IMR-90 (cell line): ENCODE measurements around the gene PRF1. TPM values are rescaled to one million over a fixed set of nuclear protein-coding genes. Genes with fewer than 3 reads are reported as not detected.

Source experiments
- ATAC-seq: fragments of 200-7000 bp; cut with Tn5 transposase; 2 replicates; pipeline ENCODE4 v1.9.1; 2020; ENCODE audit warnings: low read depth, mild to moderate bottlenecking, moderate library complexity
- BruUV-seq: library from RNA; stranded (reverse); fragments of 400-500 nt; replicated peaks from 2 replicates; lab custom pipeline; 2021; lab: Mats Ljungman, UMichigan
- CTCF ChIA-PET: fragments of 300-600 bp; formaldehyde crosslinking; extraction: SDS; loops from one replicate; lab custom pipeline; 2021; ENCODE audit warnings: antibody characterized with exemption; lab: Yijun Ruan, JAX
- POLR2A ChIA-PET: fragments of 300-600 bp; sonication (Branson Sonifier 250); formaldehyde crosslinking; loops from one replicate; lab custom pipeline; 2022; ENCODE audit warnings: antibody characterized with exemption; ENCODE audit not compliant: unreplicated experiment; lab: Charles Lee
- DNase-seq: peaks from one replicate; pipeline ENCODE4 v3.0.0; 2013
- H2AFZ ChIP-seq: replicated peaks from 2 replicates; pipeline ENCODE3; 2013; ENCODE audit warnings: low read length, mild to moderate bottlenecking; ENCODE audit not compliant: poor library complexity
- H2AK5ac ChIP-seq: 2 replicates; pipeline ENCODE4 v1.6.1; 2013; ENCODE audit warnings: low read depth, low read length, inconsistent platforms
- H2AK9ac ChIP-seq: replicated peaks from 2 replicates; pipeline ENCODE3; 2013; ENCODE audit warnings: mild to moderate bottlenecking, low read depth, low read length, moderate library complexity; ENCODE audit not compliant: poor library complexity
- H2BK120ac ChIP-seq: 2 replicates; pipeline ENCODE4 v1.6.1; 2013; ENCODE audit warnings: low read depth, low read length, inconsistent platforms
- H2BK15ac ChIP-seq: 3 replicates; pipeline ENCODE4 v1.6.1; 2013; ENCODE audit warnings: low read depth, low read length, inconsistent platforms
- H2BK20ac ChIP-seq: 2 replicates; pipeline ENCODE4 v1.6.1; 2013; ENCODE audit warnings: low read depth, mild to moderate bottlenecking, inconsistent platforms, low read length, moderate library complexity
- H2BK5ac ChIP-seq: 2 replicates; pipeline ENCODE4 v1.6.1; 2013; ENCODE audit warnings: mild to moderate bottlenecking, low read depth, low read length, inconsistent platforms; ENCODE audit not compliant: poor library complexity, severe bottlenecking
- H3K14ac ChIP-seq: replicated peaks from 2 replicates; pipeline ENCODE4 v1.6.1; 2013; ENCODE audit warnings: low read depth, low read length, inconsistent platforms
- H3K18ac ChIP-seq: 2 replicates; pipeline ENCODE4 v1.6.1; 2013; ENCODE audit warnings: low read depth, low read length, control low read depth
- H3K23ac ChIP-seq: 2 replicates; pipeline ENCODE4 v1.6.1; 2013; ENCODE audit warnings: low read depth, low read length, inconsistent platforms
- H3K27ac ChIP-seq: 2 replicates; pipeline ENCODE4 v1.5.1; 2013; ENCODE audit warnings: mild to moderate bottlenecking, control low read depth, low read length; ENCODE audit not compliant: insufficient read depth
- H3K27me3 ChIP-seq: 2 replicates; pipeline ENCODE4 v1.6.1; 2013; ENCODE audit warnings: low read length; ENCODE audit not compliant: control insufficient read depth, insufficient read depth
- H3K36me3 ChIP-seq: 2 replicates; pipeline ENCODE4 v1.6.1; 2013; ENCODE audit warnings: low read length, mixed read lengths; ENCODE audit not compliant: control insufficient read depth, insufficient read depth
- H3K4ac ChIP-seq: 2 replicates; pipeline ENCODE4 v1.6.1; 2013; ENCODE audit warnings: low read depth, low read length, inconsistent platforms
- H3K4me1 ChIP-seq: 2 replicates; pipeline ENCODE4 v1.6.1; 2013; ENCODE audit warnings: low read length, mixed read lengths; ENCODE audit not compliant: control insufficient read depth, insufficient read depth
- H3K4me2 ChIP-seq: 2 replicates; pipeline ENCODE4 v1.6.1; 2013; ENCODE audit warnings: low read depth, mild to moderate bottlenecking, control low read depth, low read length, moderate library complexity
- H3K4me3 ChIP-seq: 2 replicates; pipeline ENCODE4 v1.5.1; 2013; ENCODE audit warnings: low read depth, mild to moderate bottlenecking, control low read depth, low read length, moderate library complexity; ENCODE audit not compliant: insufficient read depth
- H3K56ac ChIP-seq: 2 replicates; pipeline ENCODE4 v1.6.1; 2013; ENCODE audit warnings: low read length, inconsistent platforms; ENCODE audit not compliant: insufficient read depth; ENCODE audit errors: extremely low read depth
- H3K79me1 ChIP-seq, 2 experiments: 2 replicates each; pipeline ENCODE4 v1.6.1; 2013; ENCODE audit warnings: low read length in 2 of 2, inconsistent platforms in 1 of 2, low read depth in 1 of 2
- H3K9ac ChIP-seq: 2 replicates; pipeline ENCODE4 v1.6.1; 2013; ENCODE audit warnings: low read depth, low read length, control low read depth
- H3K9me1 ChIP-seq: 2 replicates; pipeline ENCODE4 v1.6.1; 2013; ENCODE audit warnings: low read length, inconsistent platforms; ENCODE audit not compliant: insufficient read depth
- H3K9me3 ChIP-seq: 2 replicates; pipeline ENCODE4 v1.6.1; 2013; ENCODE audit warnings: low read length; ENCODE audit not compliant: control insufficient read depth, insufficient read depth
- H4K20me1 ChIP-seq: 2 replicates; pipeline ENCODE4 v1.6.1; 2013; ENCODE audit warnings: low read length, inconsistent platforms; ENCODE audit not compliant: insufficient read depth
- H4K5ac ChIP-seq: 2 replicates; pipeline ENCODE4 v1.6.1; 2013; ENCODE audit warnings: mild to moderate bottlenecking, low read depth, low read length, control low read depth
- H4K8ac ChIP-seq, 2 experiments: 2 replicates each; pipeline ENCODE4 v1.6.1; 2013; ENCODE audit warnings: low read depth in 2 of 2, low read length in 2 of 2, control low read depth in 1 of 2, inconsistent platforms in 1 of 2
- H4K91ac ChIP-seq: 2 replicates; pipeline ENCODE4 v1.6.1; 2013; ENCODE audit warnings: low read depth, low read length, inconsistent platforms; ENCODE audit not compliant: insufficient read depth
- BHLHE40 ChIP-seq: fragments of 150-350 bp; IDR thresholded peaks from 2 replicates; pipeline ENCODE4 v1.6.1; 2016; ENCODE audit warnings: mild to moderate bottlenecking, low read depth, low read length
- CEBPB ChIP-seq: IDR thresholded peaks from 2 replicates; pipeline ENCODE4 v1.6.1; 2012; ENCODE audit warnings: low read depth, low read length, improper control_type of control experiment
- CHD1 ChIP-seq: IDR thresholded peaks from 2 replicates; pipeline ENCODE4 v1.6.1; 2012; ENCODE audit warnings: low read depth, low read length, improper control_type of control experiment
- FOS ChIP-seq: fragments of 150-350 bp; IDR thresholded peaks from 2 replicates; pipeline ENCODE4 v1.6.1; 2016; ENCODE audit warnings: low read depth, low read length
- MAFK ChIP-seq: IDR thresholded peaks from 2 replicates; pipeline ENCODE4 v1.6.1; 2012; ENCODE audit warnings: low read depth, low read length, improper control_type of control experiment
- MAZ ChIP-seq: IDR thresholded peaks from 2 replicates; pipeline ENCODE4 v1.6.1; 2012; ENCODE audit warnings: low read depth, mild to moderate bottlenecking, low read length, improper control_type of control experiment, moderate library complexity, borderline replicate concordance
- MXI1 ChIP-seq: IDR thresholded peaks from 2 replicates; pipeline ENCODE4 v1.6.1; 2012; ENCODE audit warnings: low read depth, mild to moderate bottlenecking, low read length, moderate library complexity, borderline replicate concordance
- NFE2L2 ChIP-seq: fragments of 150-350 bp; IDR thresholded peaks from 2 replicates; pipeline ENCODE4 v1.6.1; 2016; ENCODE audit warnings: low read depth, mild to moderate bottlenecking, low read length
- POLR2A ChIP-seq: IDR thresholded peaks from 2 replicates; pipeline ENCODE4 v1.6.1; 2012; ENCODE audit warnings: mild to moderate bottlenecking, low read depth, low read length
- RAD21 ChIP-seq: IDR thresholded peaks from 2 replicates; pipeline ENCODE4 v1.6.1; 2012; ENCODE audit warnings: low read length, improper control_type of control experiment
- RCOR1 ChIP-seq: IDR thresholded peaks from 2 replicates; pipeline ENCODE4 v1.6.1; 2012; ENCODE audit warnings: mild to moderate bottlenecking, low read length, improper control_type of control experiment; ENCODE audit not compliant: insufficient replicate concordance
- RFX5 ChIP-seq: IDR thresholded peaks from 2 replicates; pipeline ENCODE4 v1.8.0; 2012; ENCODE audit warnings: low read depth, mild to moderate bottlenecking, low read length, moderate library complexity
- SMC3 ChIP-seq: fragments of 150-350 bp; IDR thresholded peaks from 2 replicates; pipeline ENCODE4 v1.6.1; 2016; ENCODE audit warnings: low read depth, mild to moderate bottlenecking, antibody characterized with exemption, low read length, moderate library complexity
- WGBS, 2 experiments: methylation state at CpG; one replicate each; pipeline versions ENCODE4 v1.1.5 to v1.1.7; 2013; ENCODE audit warnings: missing lambda C conversion rate in 2 of 2; ENCODE audit not compliant: insufficient read length in 1 of 2; ENCODE audit errors: extremely low coverage in 2 of 2; 5-methylcytosine and 5-hydroxymethylcytosine counted together
- dilution Hi-C: fragments of 300-500 bp; cut with HindIII; formaldehyde crosslinking; loops from one replicate; pipeline ENCODE4 v1.14.3; 2018; ENCODE audit warnings: low sequenced_read_pairs; ENCODE audit not compliant: unreplicated experiment
- in situ Hi-C: fragments of 300-500 bp; cut with MboI; formaldehyde crosslinking; loops from 3 replicates; pipeline ENCODE4 v1.14.3; 2019; ENCODE audit warnings: low sequenced_read_pairs, inconsistent platforms, mixed read lengths
- intact Hi-C: fragments of 100-400 bp; cut with micrococcal nuclease; formaldehyde crosslinking; loops from 2 replicates; pipeline ENCODE4 v1.10.0; 2022
- polyA plus RNA-seq, 3 experiments: library from polyadenylated mRNA; depleted of rRNA; stranded (reverse); fragments of >200 nt; gene quantifications; 2 replicates each; pipeline ENCODE4 v1.2.3, GENCODE V29; 2012; ENCODE audit warnings: low replicate concordance in 1 of 3
- total RNA-seq: library from RNA; depleted of rRNA; stranded (reverse); fragments of >200 nt; gene quantifications from 2 replicates; pipeline ENCODE4 v1.2.3, GENCODE V29; 2012
- TF ChIP-seq, protein P1 (sequence below): fragments of 150-350 bp; IDR thresholded peaks from 2 replicates; pipeline ENCODE4 v1.6.1; 2017; ENCODE audit warnings: mild to moderate bottlenecking, antibody characterized with exemption, low read length, low read depth
- TF ChIP-seq, protein P2 (sequence below): conservative IDR thresholded peaks from 2 replicates; pipeline ENCODE4 v1.5.1; 2012; ENCODE audit warnings: mild to moderate bottlenecking, low read depth, low read length, improper control_type of control experiment

PRF1 gene
- total and polyA plus RNA-seq, 2 of the 4 experiments (the other 2 are of a cell fraction) = not detected

DNA sequence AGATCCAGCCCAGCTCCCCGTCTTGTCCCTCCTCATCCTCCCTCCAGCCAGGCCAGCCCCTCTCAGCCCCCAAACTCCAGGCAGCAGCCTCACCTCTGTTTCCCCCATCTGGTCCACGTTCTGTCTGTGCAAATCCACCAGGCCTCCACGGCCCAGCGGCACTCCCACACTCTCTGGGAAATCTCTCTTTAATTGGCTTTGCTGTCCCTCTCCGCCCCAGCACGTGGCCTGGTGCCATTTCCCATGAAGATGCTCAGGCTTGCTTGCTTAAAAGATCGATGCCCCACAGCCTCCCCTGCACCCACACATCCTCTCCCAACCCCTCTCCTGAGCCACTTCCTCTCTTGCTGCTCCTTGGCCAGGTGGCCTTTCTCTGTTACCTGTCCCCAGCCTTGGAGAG, 39.3 kb downstream of the PRF1 start:
- Histone ChIP-seq H4K5ac (no peak overlapping the region), H4K91ac (no peak overlapping the region), H3K23ac (no peak overlapping the region), H3K79me1 (no peaks in the 10 kb centered on the region), H3K56ac (no peak overlapping the region), H3K14ac (no peak overlapping the region), H4K8ac (no peak overlapping the region), H3K36me3 (no peaks in the 10 kb centered on the region), H3K18ac (no peak overlapping the region), H3K9ac (no peak overlapping the region), H2AFZ (no peak overlapping the region), H3K4me1 (peaks cover 3% of the 10 kb centered on the region; the same call in 1 of the 2 replicates), H3K4me2 (no peak overlapping the region), H3K4me3 (no peak overlapping the region), H2BK20ac (no peak overlapping the region), H4K20me1 (no peaks in the 10 kb centered on the region), H2BK5ac (no peak overlapping the region), H2AK5ac (no peak overlapping the region), H3K4ac (no peak overlapping the region), H2AK9ac (peak overlapping the region; percentile 70), H2BK120ac (no peak overlapping the region), H3K9me3 (no peaks in the 10 kb centered on the region), H3K27me3 (peaks cover 21% of the 10 kb centered on the region), H2BK15ac (no peak overlapping the region), H3K9me1 (no peaks in the 10 kb centered on the region), H3K27ac (no peak overlapping the region)
- ATAC-seq (no peak), DNase-seq (no peak)
- in situ Hi-C loops = no loop called here
- CTCF ChIA-PET = no interaction called here
- TF ChIP-seq RAD21 (no peak), MAZ (no peak), POLR2A (no peak), MAFK (no peak), NFE2L2 (no peak), RCOR1 (no peak), FOS (no peak), CHD1 (no peak), MXI1 (no peak), CEBPB (no peak), RFX5 (no peak), BHLHE40 (no peak), SMC3 (no peak)
- TF ChIP-seq, protein P1, sequence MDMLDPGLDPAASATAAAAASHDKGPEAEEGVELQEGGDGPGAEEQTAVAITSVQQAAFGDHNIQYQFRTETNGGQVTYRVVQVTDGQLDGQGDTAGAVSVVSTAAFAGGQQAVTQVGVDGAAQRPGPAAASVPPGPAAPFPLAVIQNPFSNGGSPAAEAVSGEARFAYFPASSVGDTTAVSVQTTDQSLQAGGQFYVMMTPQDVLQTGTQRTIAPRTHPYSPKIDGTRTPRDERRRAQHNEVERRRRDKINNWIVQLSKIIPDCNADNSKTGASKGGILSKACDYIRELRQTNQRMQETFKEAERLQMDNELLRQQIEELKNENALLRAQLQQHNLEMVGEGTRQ = no peak
- TF ChIP-seq, protein P2, sequence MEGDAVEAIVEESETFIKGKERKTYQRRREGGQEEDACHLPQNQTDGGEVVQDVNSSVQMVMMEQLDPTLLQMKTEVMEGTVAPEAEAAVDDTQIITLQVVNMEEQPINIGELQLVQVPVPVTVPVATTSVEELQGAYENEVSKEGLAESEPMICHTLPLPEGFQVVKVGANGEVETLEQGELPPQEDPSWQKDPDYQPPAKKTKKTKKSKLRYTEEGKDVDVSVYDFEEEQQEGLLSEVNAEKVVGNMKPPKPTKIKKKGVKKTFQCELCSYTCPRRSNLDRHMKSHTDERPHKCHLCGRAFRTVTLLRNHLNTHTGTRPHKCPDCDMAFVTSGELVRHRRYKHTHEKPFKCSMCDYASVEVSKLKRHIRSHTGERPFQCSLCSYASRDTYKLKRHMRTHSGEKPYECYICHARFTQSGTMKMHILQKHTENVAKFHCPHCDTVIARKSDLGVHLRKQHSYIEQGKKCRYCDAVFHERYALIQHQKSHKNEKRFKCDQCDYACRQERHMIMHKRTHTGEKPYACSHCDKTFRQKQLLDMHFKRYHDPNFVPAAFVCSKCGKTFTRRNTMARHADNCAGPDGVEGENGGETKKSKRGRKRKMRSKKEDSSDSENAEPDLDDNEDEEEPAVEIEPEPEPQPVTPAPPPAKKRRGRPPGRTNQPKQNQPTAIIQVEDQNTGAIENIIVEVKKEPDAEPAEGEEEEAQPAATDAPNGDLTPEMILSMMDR = no peak
- POLR2A ChIA-PET = no interaction called here
- WGBS, 2 experiments = 75% methylated on average over 6 of the region's 7 CpGs; no CpG with 5 or more reads in 1 of the 2 experiments
- dilution Hi-C loops = no loop called here
- no TSS peak for BruUV-seq
- intact Hi-C loops = no loop called here
